DND-41 (cell line): Measurements from ENCODE around the gene RPL6.

ENCODE experiments used
- ATAC-seq: fragments of 200-7000 bp; cut with Tn5 transposase; 3 replicates; pipeline ENCODE4 v1.9.1; 2021; ENCODE audit warnings: low read depth; ENCODE audit not compliant: insufficient read depth
- DNase-seq: peaks from one replicate; pipeline ENCODE4 v3.0.0-alpha.2; 2020
- H2AFZ ChIP-seq: 2 replicates; pipeline ENCODE4 v1.6.0; 2012; ENCODE audit warnings: low read depth, low read length
- H3K27ac ChIP-seq: 2 replicates; pipeline ENCODE4 v1.5.1; 2012; ENCODE audit warnings: low read length, inconsistent platforms
- H3K27me3 ChIP-seq: fragments of 200-600 bp; sonication (generic); 2 replicates; pipeline ENCODE4 v1.6.0; 2012; ENCODE audit warnings: low read length, mild to moderate bottlenecking, inconsistent platforms; ENCODE audit not compliant: insufficient read depth, poor library complexity
- H3K36me3 ChIP-seq: 2 replicates; pipeline ENCODE4 v1.5.1; 2012; ENCODE audit warnings: low read length, inconsistent platforms; ENCODE audit not compliant: insufficient read depth
- H3K4me1 ChIP-seq: 2 replicates; pipeline ENCODE4 v1.5.1; 2012; ENCODE audit warnings: mild to moderate bottlenecking, low read length; ENCODE audit not compliant: insufficient read depth
- H3K4me2 ChIP-seq: 2 replicates; pipeline ENCODE4 v1.6.0; 2012; ENCODE audit warnings: mild to moderate bottlenecking, moderate library complexity, low read length, inconsistent platforms; ENCODE audit not compliant: insufficient read depth
- H3K4me3 ChIP-seq, 2 experiments: fragments of 200-600 bp in 1 of 2; shearing (Covaris generic) in 1 of 2; 2 replicates each; pipeline ENCODE4 v1.5.1; 2012 to 2016; ENCODE audit warnings: inconsistent platforms in 2 of 2, low read length in 2 of 2, mild to moderate bottlenecking in 2 of 2, low read depth in 1 of 2, moderate library complexity in 1 of 2
- H3K79me2 ChIP-seq: 2 replicates; pipeline ENCODE4 v1.6.0; 2012; ENCODE audit warnings: low read length, inconsistent platforms; ENCODE audit not compliant: insufficient read depth
- H3K9ac ChIP-seq: 2 replicates; pipeline ENCODE4 v1.6.0; 2012; ENCODE audit warnings: low read depth, mild to moderate bottlenecking, inconsistent platforms, low read length, moderate library complexity
- H3K9me3 ChIP-seq: 2 replicates; pipeline ENCODE4 v1.5.1; 2012; ENCODE audit warnings: low read length, moderate library complexity, mild to moderate bottlenecking, inconsistent platforms; ENCODE audit not compliant: insufficient read depth, severe bottlenecking
- H4K20me1 ChIP-seq: 2 replicates; pipeline ENCODE4 v1.6.0; 2012; ENCODE audit warnings: low read length; ENCODE audit not compliant: insufficient read depth
- EZH2 ChIP-seq: IDR thresholded peaks from 3 replicates; pipeline ENCODE4 v1.6.1; 2012; ENCODE audit warnings: borderline replicate concordance, low read depth, mild to moderate bottlenecking, moderate library complexity, low read length, inconsistent platforms; ENCODE audit not compliant: severe bottlenecking
- TF ChIP-seq, protein P1 (sequence below): IDR thresholded peaks from 2 replicates; pipeline ENCODE4 v1.5.1; 2012; ENCODE audit warnings: borderline replicate concordance, low read length, moderate library complexity, mild to moderate bottlenecking; ENCODE audit not compliant: poor library complexity, severe bottlenecking; ENCODE audit errors: extremely low read depth

RPL6 gene

DNA sequence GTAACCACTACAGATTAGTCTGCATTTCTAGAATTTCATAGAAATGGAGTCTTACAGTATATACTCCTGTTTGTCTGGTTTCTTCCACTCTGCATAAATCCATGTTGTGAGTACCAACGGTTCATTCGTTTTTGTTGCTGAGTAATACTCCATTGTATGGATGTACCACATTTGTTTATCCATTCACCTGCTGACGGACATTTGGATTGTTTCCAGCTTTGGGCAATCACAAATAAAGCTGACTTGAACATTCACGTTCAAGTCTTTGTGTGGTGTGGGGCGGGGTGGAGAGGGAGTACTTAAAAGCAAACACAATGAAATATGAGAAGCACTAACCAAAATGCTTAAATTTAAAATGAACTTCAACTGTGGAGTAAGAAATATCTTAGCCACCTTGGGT is 34.3 kb downstream of the RPL6 start:
- Histone ChIP-seq H3K36me3 (0 out of 2 replicates have a peak, but pooled peaks cover 5% of the 10 kb centered on the region), H3K4me2 (no peak overlapping the region), H3K79me2 (peaks cover 75% of the 10 kb centered on the region), H3K9ac (no peak overlapping the region), H3K27me3 (no peaks in the 10 kb centered on the region), H3K9me3 (no peaks in the 10 kb centered on the region), H3K27ac (no peak overlapping the region), H3K4me1 (peaks cover 3% of the 10 kb centered on the region; the same call in 1 of the 2 replicates), H2AFZ (no peak overlapping the region), H4K20me1 (peaks cover 19% of the 10 kb centered on the region; the same call in 1 of the 2 replicates), H3K4me3 (no peak overlapping the region)
- TF ChIP-seq EZH2, result no peak
- TF ChIP-seq, protein P1, sequence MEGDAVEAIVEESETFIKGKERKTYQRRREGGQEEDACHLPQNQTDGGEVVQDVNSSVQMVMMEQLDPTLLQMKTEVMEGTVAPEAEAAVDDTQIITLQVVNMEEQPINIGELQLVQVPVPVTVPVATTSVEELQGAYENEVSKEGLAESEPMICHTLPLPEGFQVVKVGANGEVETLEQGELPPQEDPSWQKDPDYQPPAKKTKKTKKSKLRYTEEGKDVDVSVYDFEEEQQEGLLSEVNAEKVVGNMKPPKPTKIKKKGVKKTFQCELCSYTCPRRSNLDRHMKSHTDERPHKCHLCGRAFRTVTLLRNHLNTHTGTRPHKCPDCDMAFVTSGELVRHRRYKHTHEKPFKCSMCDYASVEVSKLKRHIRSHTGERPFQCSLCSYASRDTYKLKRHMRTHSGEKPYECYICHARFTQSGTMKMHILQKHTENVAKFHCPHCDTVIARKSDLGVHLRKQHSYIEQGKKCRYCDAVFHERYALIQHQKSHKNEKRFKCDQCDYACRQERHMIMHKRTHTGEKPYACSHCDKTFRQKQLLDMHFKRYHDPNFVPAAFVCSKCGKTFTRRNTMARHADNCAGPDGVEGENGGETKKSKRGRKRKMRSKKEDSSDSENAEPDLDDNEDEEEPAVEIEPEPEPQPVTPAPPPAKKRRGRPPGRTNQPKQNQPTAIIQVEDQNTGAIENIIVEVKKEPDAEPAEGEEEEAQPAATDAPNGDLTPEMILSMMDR, result no peak
- ATAC-seq (no peak), DNase-seq (no peak)

DNA sequence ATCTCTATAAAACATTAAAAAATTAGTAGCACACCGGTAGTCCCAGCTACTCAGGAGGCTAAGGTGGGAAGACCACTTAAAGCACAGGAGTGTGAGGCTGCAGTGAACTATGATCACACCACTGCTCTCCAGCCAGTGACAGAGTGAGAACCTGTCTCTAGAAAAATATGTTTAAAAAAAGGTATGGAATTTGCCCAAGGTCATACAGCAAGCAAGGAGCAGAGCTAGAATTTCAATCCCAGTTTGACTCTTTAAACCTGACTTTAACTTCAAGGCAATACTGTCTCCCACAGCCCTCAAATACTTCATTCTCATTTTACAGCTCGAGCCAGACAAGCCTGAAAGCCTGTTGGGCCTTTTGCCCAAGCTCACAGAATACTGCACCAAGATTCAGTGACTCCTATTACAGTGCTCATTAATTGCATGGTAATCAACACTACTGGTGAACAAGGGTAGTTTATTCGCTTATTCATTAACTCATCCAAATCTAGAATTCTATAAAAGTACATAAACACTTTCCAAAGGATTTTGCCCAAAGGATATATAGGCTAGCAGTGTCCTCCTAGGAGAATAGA is 35.2 kb downstream of the RPL6 start:
- no peak overlapping the region for H3K27ac ChIP-seq
- no peak for TF ChIP-seq EZH2
- TF ChIP-seq, protein P1, result no peak
- no peak for ATAC-seq
- no peaks in the 10 kb centered on the region for H3K9me3 ChIP-seq
- H3K36me3 ChIP-seq, result 0 out of 2 replicates have a peak, but pooled peaks cover 5% of the 10 kb centered on the region
- H2AFZ ChIP-seq, result no peak overlapping the region
- H3K4me1 ChIP-seq, result no peaks in the 10 kb centered on the region
- H3K79me2 ChIP-seq, result peaks cover 74% of the 10 kb centered on the region
- H3K9ac ChIP-seq, result no peak overlapping the region
- H3K27me3 ChIP-seq, result no peaks in the 10 kb centered on the region
- no peak overlapping the region for H3K4me2 ChIP-seq
- peaks cover 19% of the 10 kb centered on the region; the same call in 1 of the 2 replicates for H4K20me1 ChIP-seq
- DNase-seq, result no peak
- no peak overlapping the region for H3K4me3 ChIP-seq

DNA sequence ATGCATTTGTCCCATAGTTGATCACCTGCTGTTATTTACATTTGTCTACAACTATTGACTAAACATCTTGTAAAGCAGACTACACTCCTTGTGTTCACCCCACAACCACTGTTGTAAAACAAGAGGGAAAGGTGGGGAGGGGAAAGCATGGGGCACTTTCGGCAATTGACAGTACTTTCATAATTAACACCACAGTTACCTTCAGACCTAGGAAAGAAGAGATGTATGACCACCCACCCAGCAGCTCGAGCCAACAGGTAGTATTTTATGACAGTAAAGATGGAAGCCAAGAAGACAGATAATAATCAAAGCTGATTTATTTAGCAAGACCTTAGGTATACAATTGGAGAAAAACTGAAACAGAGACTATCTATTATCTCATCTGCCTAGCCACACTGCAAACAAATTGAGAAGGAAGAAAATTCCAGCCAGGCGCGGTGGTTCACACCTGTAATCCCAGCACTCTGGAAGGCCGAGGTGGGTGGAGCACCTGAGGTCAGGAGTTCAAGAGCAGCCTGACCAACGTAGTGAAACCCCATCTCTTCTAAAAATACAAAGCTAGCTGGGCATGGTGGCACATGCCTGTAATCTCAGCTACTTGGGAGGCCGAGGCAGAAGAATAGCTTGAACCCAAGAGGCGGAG is 38.4 kb downstream of the RPL6 start:
- Histone ChIP-seq H3K27ac (no peak overlapping the region), H3K9ac (no peak overlapping the region), H3K9me3 (no peaks in the 10 kb centered on the region), H3K27me3 (no peaks in the 10 kb centered on the region), H3K4me2 (no peak overlapping the region), H3K36me3 (0 out of 2 replicates have a peak, but pooled peaks cover 5% of the 10 kb centered on the region), H4K20me1 (peaks cover 18% of the 10 kb centered on the region; the same call in 1 of the 2 replicates), H3K4me3 (no peak overlapping the region), H2AFZ (no peak overlapping the region), H3K4me1 (no peaks in the 10 kb centered on the region), H3K79me2 (peaks cover 70% of the 10 kb centered on the region)
- DNase-seq (no peak), ATAC-seq (no peak)
- TF ChIP-seq, protein P1, result no peak
- TF ChIP-seq EZH2, result no peak
